T-helper 9 cell (primary cell): ENCODE data around the gene NIT1.

ENCODE experiments used
- DNase-seq: peaks from one replicate; pipeline ENCODE4 v3.0.0-alpha.2; 2020
- total RNA-seq, 2 donors: gene quantifications; one replicate each; lab custom pipeline; 2026; lab: John Stamatoyannopoulos, UW

Gene NIT1
- total RNA-seq = 12.8 to 34.1 reads per million in 2 donors

GRCh38 chr1:161117759-161118581 is at the start of gene NIT1, which contains the start of gene PFDN2:
Gene NIT1 (plus strand): TSS chr1:161118105. CDS start chr1:161118177, 72 bp downstream.
Gene PFDN2 (minus strand): TSS chr1:161118037. CDS start chr1:161118026, 11 bp downstream.
- DNase-seq = peak; percentile 78

- DNase-seq = peak; percentile 73
Measured at GRCh38 chr1:161068306-161069234, 49.3 kb upstream of the NIT1 start.

- no peak for DNase-seq
Measured at GRCh38 chr1:161069241-161069640, 48.7 kb upstream of the NIT1 start.

- DNase-seq = peak; percentile 64
Measured at GRCh38 chr1:161069731-161070270, 48.1 kb upstream of the NIT1 start, which contains the start of gene ARHGAP30. Gene ARHGAP30 (minus strand): TSS chr1:161069891. CDS start chr1:161069624, 267 bp downstream.

- DNase-seq = no peak
Measured at GRCh38 chr1:161070761-161071160, 47.1 kb upstream of the NIT1 start.

- peak; percentile 31 for DNase-seq
Measured at GRCh38 chr1:161071886-161072371, 46.0 kb upstream of the NIT1 start.

GRCh38 chr1:161072751-161073449 is 45.0 kb upstream of the NIT1 start:
- no peak for DNase-seq

GRCh38 chr1:161073474-161074121 is 44.3 kb upstream of the NIT1 start:
- DNase-seq = no peak

- DNase-seq = no peak
Measured at GRCh38 chr1:161074676-161075368, 43.1 kb upstream of the NIT1 start.

- DNase-seq = no peak
Measured at GRCh38 chr1:161076410-161076809, 41.5 kb upstream of the NIT1 start.

- no peak for DNase-seq
Measured at GRCh38 chr1:161077426-161077825, 40.5 kb upstream of the NIT1 start.

- no peak for DNase-seq
Measured at GRCh38 chr1:161079436-161080110, 38.3 kb upstream of the NIT1 start.

- DNase-seq = no peak
Measured at GRCh38 chr1:161080441-161081405, 37.2 kb upstream of the NIT1 start.

- DNase-seq = no peak
Measured at GRCh38 chr1:161081519-161081918, 36.4 kb upstream of the NIT1 start.

- no peak for DNase-seq
Measured at GRCh38 chr1:161082483-161082882, 35.4 kb upstream of the NIT1 start.

- DNase-seq = no peak
Measured at GRCh38 chr1:161082996-161083747, 34.7 kb upstream of the NIT1 start.

- no peak for DNase-seq
Measured at GRCh38 chr1:161083748-161084596, 33.9 kb upstream of the NIT1 start.
